Breast epithelium (tissue), 3 donors: ENCODE results near the gene CAMK1.

Experiments
- CTCF ChIP-seq, 3 donors: fragments of 450-650 bp; IDR thresholded peaks; one replicate each; pipeline ENCODE4 v1.5.1; 2016 to 2017; ENCODE audit warnings: antibody characterized with exemption in 3 of 3, mild to moderate bottlenecking in 3 of 3, moderate library complexity in 3 of 3
- POLR2A ChIP-seq: fragments of 450-650 bp; IDR thresholded peaks from one replicate; pipeline ENCODE4 v1.6.1; 2016; ENCODE audit warnings: antibody characterized with exemption, mild to moderate bottlenecking, moderate library complexity

GRCh38 chr3:9786825-9787669 lies 17.3 kb upstream of the CAMK1 start:
- TF ChIP-seq CTCF (IDR thresholded peaks at IDR 0.05), result no peak
- no peak for TF ChIP-seq POLR2A
